HCT116 (cell line): ENCODE data around the gene CIAO2A. TPM values are rescaled to one million over a fixed set of nuclear protein-coding genes. Genes with fewer than 3 reads are reported as not detected.

Source experiments
- ATAC-seq: fragments of 200-7000 bp; cut with Tn5 transposase; 2 replicates; pipeline ENCODE4 v1.9.1; 2020; ENCODE audit warnings: mild to moderate bottlenecking, moderate library complexity
- BruUV-seq: library from RNA; stranded (reverse); fragments of 400-500 nt; replicated peaks from 2 replicates; lab custom pipeline; 2021; lab: Mats Ljungman, UMichigan
- CTCF ChIA-PET: fragments of 300-600 bp; sonication (Branson Sonifier 250); formaldehyde crosslinking; loops from one replicate; lab custom pipeline; 2021; ENCODE audit warnings: antibody characterized with exemption; lab: Charles Lee
- POLR2A ChIA-PET: fragments of 300-600, 350-600 bp; sonication (Branson Sonifier 250); formaldehyde crosslinking; loops from one replicate; lab custom pipeline; 2021; ENCODE audit warnings: antibody characterized with exemption; lab: Charles Lee
- RAD21 ChIA-PET, 2 experiments: fragments of 300-600 bp; sonication (Branson Sonifier 250); formaldehyde crosslinking; loops; one replicate each; lab custom pipeline; 2023; ENCODE audit warnings: low total read pairs in 2 of 2; ENCODE audit not compliant: uncharacterized antibody in 2 of 2, unreplicated experiment in 2 of 2, low non-redundant PET in 1 of 2; lab: Charles Lee
- DNase-seq: peaks from one replicate; pipeline ENCODE4 v3.0.0-alpha.2; 2010; ENCODE audit warnings: low read depth, low spot score
- H2AFZ ChIP-seq: fragments of 200-600 bp; shearing (Covaris generic), sonication (generic); 2 replicates; pipeline ENCODE4 v1.6.1; 2017; ENCODE audit warnings: low read depth, mixed run types, mixed read lengths, antibody characterized with exemption, low read length; ENCODE audit not compliant: poor library complexity, severe bottlenecking
- H3K27ac ChIP-seq: 2 replicates; pipeline ENCODE4 v1.5.1; 2012; ENCODE audit warnings: low read depth, low read length
- H3K27me3 ChIP-seq: fragments of 200-600 bp; sonication (generic); 2 replicates; pipeline ENCODE4 v1.6.1; 2016; ENCODE audit warnings: mixed run types, low read length, mixed read lengths; ENCODE audit not compliant: insufficient read depth
- H3K36me3 ChIP-seq, 2 experiments: fragments of 200-500 bp in 1 of 2; fragments of 200-600 bp in 1 of 2; sonication (Bioruptor generic) in 1 of 2; sonication (generic) in 1 of 2; 2 replicates each; pipeline versions ENCODE4 v1.5.1 to v1.6.1; 2014 to 2016; ENCODE audit warnings: low read length in 2 of 2, inconsistent platforms in 1 of 2, mixed read lengths in 1 of 2, mixed run types in 1 of 2; ENCODE audit not compliant: insufficient read depth in 2 of 2, control insufficient read depth in 1 of 2
- H3K4me1 ChIP-seq, 2 experiments: fragments of 200-600 bp in 1 of 2; sonication (generic) in 1 of 2; 2 replicates each; pipeline versions ENCODE4 v1.5.1 to v1.6.1; 2012 to 2017; ENCODE audit warnings: low read length in 2 of 2, inconsistent platforms in 1 of 2, mild to moderate bottlenecking in 1 of 2, mixed read lengths in 1 of 2, mixed run types in 1 of 2, moderate library complexity in 1 of 2; ENCODE audit not compliant: insufficient read depth in 2 of 2, control insufficient read depth in 1 of 2
- H3K4me2 ChIP-seq: fragments of 200-600 bp; sonication (generic); 2 replicates; pipeline ENCODE4 v1.6.1; 2017; ENCODE audit warnings: mixed run types, low read length, mixed read lengths
- H3K4me3 ChIP-seq, 2 experiments: fragments of 200-600 bp in 1 of 2; sonication (generic) in 1 of 2; replicated peaks in 1 of 2; 2 replicates each; pipeline ENCODE4 v1.5.1; 2011 to 2016; ENCODE audit warnings: low read length in 2 of 2, control low read depth in 1 of 2, low read depth in 1 of 2, mild to moderate bottlenecking in 1 of 2, mixed read lengths in 1 of 2, mixed run types in 1 of 2
- H3K79me2 ChIP-seq: fragments of 200-600 bp; sonication (generic); 2 replicates; pipeline ENCODE4 v1.6.1; 2017; ENCODE audit warnings: mild to moderate bottlenecking, mixed run types, low read length, moderate library complexity, mixed read lengths; ENCODE audit not compliant: insufficient read depth
- H3K9ac ChIP-seq: fragments of 200-600 bp; sonication (generic); 2 replicates; pipeline ENCODE4 v1.6.1; 2016; ENCODE audit warnings: low read length, mixed read lengths
- H3K9me2 ChIP-seq: fragments of 200-600 bp; sonication (generic), shearing (Covaris generic); 2 replicates; pipeline ENCODE4 v1.6.1; 2017; ENCODE audit warnings: mixed run types, mild to moderate bottlenecking, moderate library complexity; ENCODE audit not compliant: insufficient read depth
- H3K9me3 ChIP-seq, 2 experiments: fragments of 200-500 bp in 1 of 2; fragments of 200-600 bp in 1 of 2; sonication (Bioruptor generic) in 1 of 2; sonication (generic) in 1 of 2; 2 replicates each; pipeline ENCODE4 v1.6.1; 2014 to 2017; ENCODE audit warnings: low read length in 2 of 2, mixed read lengths in 2 of 2, inconsistent platforms in 1 of 2, low read depth in 1 of 2, mild to moderate bottlenecking in 1 of 2, mixed run types in 1 of 2, moderate library complexity in 1 of 2; ENCODE audit not compliant: control insufficient read depth in 1 of 2, insufficient read depth in 1 of 2
- H4K20me1 ChIP-seq: fragments of 200-600 bp; sonication (generic), shearing (Covaris generic); 2 replicates; pipeline ENCODE4 v1.6.1; 2017; ENCODE audit warnings: mixed run types, mild to moderate bottlenecking, moderate library complexity; ENCODE audit not compliant: insufficient read depth
- CBX3 ChIP-seq: IDR thresholded peaks from 2 replicates; pipeline ENCODE4 v1.6.1; 2012; ENCODE audit warnings: low read depth
- EGR1 ChIP-seq: IDR thresholded peaks from 2 replicates; pipeline ENCODE4 v1.6.1; 2012; ENCODE audit warnings: low read depth
- ELF1 ChIP-seq: IDR thresholded peaks from 2 replicates; pipeline ENCODE4 v1.6.1; 2012; ENCODE audit warnings: low read depth, borderline replicate concordance
- EZH2 ChIP-seq: fragments of 200-600 bp; sonication (generic); IDR thresholded peaks from 2 replicates; pipeline ENCODE4 v1.6.1; 2017; ENCODE audit warnings: antibody characterized with exemption, mixed run types
- FOSL1 ChIP-seq: IDR thresholded peaks from 2 replicates; pipeline ENCODE4 v1.6.1; 2012; ENCODE audit warnings: low read depth
- JUND ChIP-seq: IDR thresholded peaks from 2 replicates; pipeline ENCODE4 v1.6.1; 2012
- MAX ChIP-seq: IDR thresholded peaks from 2 replicates; pipeline ENCODE4 v1.6.1; 2012
- POLR2AphosphoS5 ChIP-seq: IDR thresholded peaks from 2 replicates; pipeline ENCODE4 v1.6.1; 2011; ENCODE audit warnings: mild to moderate bottlenecking, low read depth, low read length, moderate library complexity
- REST ChIP-seq: IDR thresholded peaks from 2 replicates; pipeline ENCODE4 v1.6.1; 2012; ENCODE audit warnings: low read depth
- TCF7L2 ChIP-seq: IDR thresholded peaks from 2 replicates; pipeline ENCODE4 v1.7.0; 2011; ENCODE audit warnings: borderline replicate concordance, inconsistent platforms; ENCODE audit not compliant: insufficient read depth, insufficient read length; ENCODE audit errors: extremely low read depth
- ZBTB33 ChIP-seq: IDR thresholded peaks from 2 replicates; pipeline ENCODE4 v1.6.1; 2011; ENCODE audit warnings: mild to moderate bottlenecking, low read length, moderate library complexity; ENCODE audit not compliant: insufficient replicate concordance; ENCODE audit errors: extremely low read depth
- ZFX ChIP-seq: fragments of 450-650 bp; IDR thresholded peaks from 2 replicates; pipeline ENCODE4 v1.6.1; 2017
- ZNF274 ChIP-seq: fragments of 200-500 bp; sonication (Bioruptor generic); IDR thresholded peaks from 2 replicates; pipeline ENCODE4 v1.6.1; 2014; ENCODE audit warnings: mild to moderate bottlenecking, low read depth, low read length, inconsistent platforms
- intact Hi-C: fragments of 100-400 bp; cut with micrococcal nuclease; formaldehyde crosslinking; loops from 2 replicates; pipeline ENCODE4 v1.10.0; 2022
- total RNA-seq: library from RNA; stranded (reverse); gene quantifications from one replicate; pipeline ENCODE4 v1.2.1, GENCODE V29; 2021; ENCODE audit not compliant: unreplicated experiment

Gene CIAO2A
- total RNA-seq, 1 experiment from 2014 or later, result 69.3 TPM

GRCh38 chr15:64045774-64046420 is 47.7 kb downstream of the CIAO2A start:
- DNase-seq, result no peak
- no TSS peak for BruUV-seq
- ChIA-PET POLR2A (interaction anchor here (0.7 kb wide), 1 partner anchor 9 kb away, joined by 3 read pairs; no protein-coding TSS in a partner anchor), CTCF (interaction anchor here (0.8 to 2.3 kb wide), 10 partner anchors 9 to 579 kb away, joined by 3 to 29 read pairs (median 4); no protein-coding TSS in a partner anchor), RAD21 (interaction anchor here (1.0 to 1.2 kb wide), 3 partner anchors 294 to 436 kb away, joined by 3 to 4 read pairs (median 4); no protein-coding TSS in a partner anchor)
- H2AFZ ChIP-seq, result no peak overlapping the region
- H3K4me1 ChIP-seq, result peaks cover 5 to 14% of the 10 kb centered on the region in 2 experiments; a peak in 2 of 4 replicates
- TF ChIP-seq EGR1 (no peak), TCF7L2 (no peak), ZFX (peak; percentile 38; the same call in 1 of the 2 replicates)
- H3K36me3 ChIP-seq, result no peaks in the 10 kb centered on the region
- H3K27ac ChIP-seq, result peak overlapping the region; percentile 39; the same call in 1 of the 2 replicates
- H3K9ac ChIP-seq, result peak overlapping the region; percentile 44
- no peaks in the 10 kb centered on the region for H3K9me2 ChIP-seq
- no peaks in the 10 kb centered on the region for H4K20me1 ChIP-seq
- intact Hi-C loops, result loop anchor here (1.0 to 10.0 kb wide), 3 partner anchors 101 to 294 kb away; no protein-coding TSS in a partner anchor
- H3K9me3 ChIP-seq, result no peaks in the 10 kb centered on the region
- ATAC-seq, result peak; percentile 69
- no peaks in the 10 kb centered on the region for H3K27me3 ChIP-seq
- peak overlapping the region; percentile 76 for H3K4me2 ChIP-seq
- H3K79me2 ChIP-seq, result no peaks in the 10 kb centered on the region
- H3K4me3 ChIP-seq, result peak overlapping the region; percentile 28 to 58

GRCh38 chr15:64045101-64045435 is 48.6 kb downstream of the CIAO2A start:
- Histone ChIP-seq H3K4me1 (peaks cover 5 to 14% of the 10 kb centered on the region in 2 experiments; a peak in 2 of 4 replicates), H3K79me2 (no peaks in the 10 kb centered on the region), H3K9ac (no peak overlapping the region), H3K9me2 (no peaks in the 10 kb centered on the region), H3K9me3 (no peaks in the 10 kb centered on the region), H3K4me3 (no peak overlapping the region), H2AFZ (no peak overlapping the region), H3K27ac (no peak overlapping the region), H4K20me1 (no peaks in the 10 kb centered on the region), H3K27me3 (no peaks in the 10 kb centered on the region), H3K36me3 (no peaks in the 10 kb centered on the region), H3K4me2 (peak overlapping the region; percentile 76; the same call in 1 of the 2 replicates)
- BruUV-seq, result no TSS peak
- DNase-seq (no peak), ATAC-seq (no peak)
- RAD21 ChIA-PET, result no interaction called here
- CTCF ChIA-PET, result interaction anchor here (2.3 kb wide), 1 partner anchor 435 kb away, joined by 17 read pairs; no protein-coding TSS in a partner anchor
- POLR2A ChIA-PET, result no interaction called here
- intact Hi-C loops, result loop anchor here (5.0 to 10.0 kb wide), 2 partner anchors 130 to 293 kb away; no protein-coding TSS in a partner anchor
- no peak for TF ChIP-seq JUND
- no peak for TF ChIP-seq ZBTB33
- TF ChIP-seq CBX3, result no peak
- TF ChIP-seq ZFX, result no peak
- TF ChIP-seq REST, result no peak
- TF ChIP-seq ELF1, result no peak
- no peak for TF ChIP-seq FOSL1
- no peak for TF ChIP-seq EZH2
- TF ChIP-seq MAX, result no peak
- no peak for TF ChIP-seq ZNF274
- no peak for TF ChIP-seq POLR2AphosphoS5
